H1 (cell line): ENCODE measurements around the gene TCF19. TPM values are rescaled to one million over a fixed set of nuclear protein-coding genes. Genes with fewer than 3 reads are reported as not detected.

ENCODE experiments used
- CTCF ChIA-PET: fragments of 300-600 bp; sonication (Branson Sonifier 250); formaldehyde crosslinking; loops from one replicate; lab custom pipeline; 2021; ENCODE audit not compliant: partially characterized antibody; lab: Charles Lee
- POLR2A ChIA-PET: fragments of 300-600 bp; sonication (Branson Sonifier 250); formaldehyde crosslinking; loops from one replicate; lab custom pipeline; 2021; ENCODE audit warnings: inconsistent platforms; ENCODE audit not compliant: partially characterized antibody; lab: Charles Lee
- DNase-seq, 2 experiments: peaks; one replicate each; pipeline versions ENCODE4 v3.0.0 to v3.0.0-alpha.2; 2010 to 2022; ENCODE audit warnings: low spot score in 2 of 2, low read depth in 1 of 2, mixed read lengths in 1 of 2
- FAIRE-seq: peaks from 2 replicates; lab custom pipeline; 2011; peaks lifted over from hg19 to GRCh38; lab: Jason Lieb, UNC
- H2AFZ ChIP-seq: 2 replicates; pipeline ENCODE4 v1.8.1; 2012; ENCODE audit warnings: low read length, inconsistent platforms
- H2AK5ac ChIP-seq: 2 replicates; pipeline ENCODE4 v1.6.1; 2013; ENCODE audit warnings: low read depth, low read length
- H2BK120ac ChIP-seq: replicated peaks from 2 replicates; pipeline ENCODE3; 2013; ENCODE audit warnings: low read depth, low read length, inconsistent platforms
- H2BK12ac ChIP-seq: 2 replicates; pipeline ENCODE4 v1.6.1; 2013; ENCODE audit warnings: low read depth, low read length
- H2BK15ac ChIP-seq: 2 replicates; pipeline ENCODE4 v1.6.1; 2013; ENCODE audit warnings: low read length
- H2BK20ac ChIP-seq: 2 replicates; pipeline ENCODE4 v1.6.1; 2013; ENCODE audit warnings: low read length
- H2BK5ac ChIP-seq: 2 replicates; pipeline ENCODE4 v1.6.1; 2013; ENCODE audit warnings: low read depth, low read length
- H3K14ac ChIP-seq: 2 replicates; pipeline ENCODE4 v1.6.1; 2013; ENCODE audit warnings: inconsistent platforms; ENCODE audit not compliant: insufficient read length
- H3K18ac ChIP-seq: 2 replicates; pipeline ENCODE4 v1.6.1; 2013; ENCODE audit warnings: low read length; ENCODE audit errors: extremely low read depth
- H3K23ac ChIP-seq: 2 replicates; pipeline ENCODE4 v1.6.1; 2013; ENCODE audit warnings: inconsistent platforms; ENCODE audit not compliant: insufficient read length
- H3K23me2 ChIP-seq: 2 replicates; pipeline ENCODE4 v1.6.1; 2013; ENCODE audit warnings: low read depth, low read length
- H3K27ac ChIP-seq: 2 replicates; pipeline ENCODE4 v1.6.1; 2011; ENCODE audit warnings: low read depth, low read length, inconsistent platforms
- H3K27me3 ChIP-seq, 4 experiments: replicated peaks in 1 of 4; 1 replicate in 1 of 4; 2 replicates in 3 of 4; pipeline versions ENCODE4 v1.6.1 to v1.8.1; 2011 to 2013; ENCODE audit warnings: low read length in 3 of 4, mild to moderate bottlenecking in 3 of 4, inconsistent platforms in 2 of 4, mixed read lengths in 2 of 4, moderate library complexity in 1 of 4; ENCODE audit not compliant: control insufficient read depth in 3 of 4, insufficient read depth in 3 of 4; ENCODE audit errors: extremely low read depth in 1 of 4
- H3K36me3 ChIP-seq, 4 experiments: 2 replicates each; pipeline versions ENCODE4 v1.6.1 to v1.8.1; 2011 to 2013; ENCODE audit warnings: mild to moderate bottlenecking in 4 of 4, low read length in 3 of 4, moderate library complexity in 2 of 4, control low read depth in 1 of 4, inconsistent platforms in 1 of 4; ENCODE audit not compliant: insufficient read depth in 4 of 4, control insufficient read depth in 2 of 4
- H3K4ac ChIP-seq: replicated peaks from 2 replicates; pipeline ENCODE3; 2013; ENCODE audit warnings: low read length, low read depth, mixed read lengths, inconsistent platforms; ENCODE audit not compliant: insufficient read length
- H3K4me1 ChIP-seq, 4 experiments: replicated peaks in 1 of 4; 1 replicate in 1 of 4; 2 replicates in 3 of 4; pipeline versions ENCODE4 v1.6.1 to v1.8.1; 2011 to 2013; ENCODE audit warnings: low read length in 3 of 4, inconsistent platforms in 2 of 4, mixed read lengths in 1 of 4; ENCODE audit not compliant: insufficient read depth in 4 of 4, control insufficient read depth in 3 of 4
- H3K4me2 ChIP-seq, 2 experiments: 2 replicates each; pipeline versions ENCODE4 v1.6.1 to v1.8.1; 2011 to 2013; ENCODE audit warnings: low read depth in 2 of 2, low read length in 2 of 2, control low read depth in 1 of 2, inconsistent platforms in 1 of 2, mild to moderate bottlenecking in 1 of 2; ENCODE audit not compliant: insufficient read depth in 1 of 2
- H3K4me3 ChIP-seq, 4 experiments: fragments of 200-600, 300-600 bp in 1 of 4; sonication (generic), shearing (Covaris generic), sonication (Bioruptor Twin) in 1 of 4; 2 replicates each; pipeline versions ENCODE4 v1.5.1 to v1.8.1; 2011 to 2016; ENCODE audit warnings: low read length in 4 of 4, low read depth in 3 of 4, control low read depth in 2 of 4, inconsistent platforms in 2 of 4, mild to moderate bottlenecking in 2 of 4, mixed read lengths in 1 of 4, moderate library complexity in 1 of 4; ENCODE audit not compliant: insufficient read depth in 2 of 4; ENCODE audit errors: extremely low read depth in 1 of 4
- H3K56ac ChIP-seq: replicated peaks from 2 replicates; pipeline ENCODE3; 2013; ENCODE audit warnings: low read depth, mild to moderate bottlenecking, mixed read lengths, low read length, inconsistent platforms; ENCODE audit not compliant: insufficient read length
- H3K79me1 ChIP-seq: 2 replicates; pipeline ENCODE4 v1.6.1; 2013; ENCODE audit warnings: low read depth, low read length, control low read depth
- H3K79me2 ChIP-seq, 2 experiments: 2 replicates each; pipeline versions ENCODE4 v1.6.1 to v1.8.1; 2012 to 2013; ENCODE audit warnings: low read length in 2 of 2, mild to moderate bottlenecking in 2 of 2, inconsistent platforms in 1 of 2; ENCODE audit not compliant: insufficient read depth in 2 of 2, control insufficient read depth in 1 of 2
- H3K9ac ChIP-seq, 4 experiments: replicated peaks in 1 of 4; 1 replicate in 1 of 4; 2 replicates in 3 of 4; pipeline versions ENCODE4 v1.6.1 to v1.8.1; 2011 to 2013; ENCODE audit warnings: low read depth in 3 of 4, low read length in 3 of 4, control low read depth in 2 of 4, mild to moderate bottlenecking in 2 of 4, moderate library complexity in 2 of 4, inconsistent platforms in 1 of 4; ENCODE audit errors: extremely low read depth in 1 of 4
- H3K9me3 ChIP-seq, 2 experiments: 2 replicates each; pipeline versions ENCODE4 v1.6.1 to v1.8.1; 2012 to 2013; ENCODE audit warnings: mild to moderate bottlenecking in 2 of 2, moderate library complexity in 2 of 2, control low read depth in 1 of 2, inconsistent platforms in 1 of 2, low read depth in 1 of 2, low read length in 1 of 2, mixed read lengths in 1 of 2; ENCODE audit not compliant: insufficient read depth in 2 of 2
- H4K20me1 ChIP-seq, 2 experiments: replicated peaks in 1 of 2; 2 replicates each; pipeline versions ENCODE3 to v1.8.1; 2011 to 2013; ENCODE audit warnings: inconsistent platforms in 2 of 2, low read length in 2 of 2, mild to moderate bottlenecking in 1 of 2; ENCODE audit not compliant: insufficient read depth in 2 of 2, control insufficient read depth in 1 of 2
- H4K5ac ChIP-seq: 2 replicates; pipeline ENCODE4 v1.6.1; 2013; ENCODE audit warnings: low read length, low read depth, mixed read lengths, inconsistent platforms; ENCODE audit not compliant: insufficient read length
- H4K8ac ChIP-seq: 2 replicates; pipeline ENCODE4 v1.8.0; 2013; ENCODE audit warnings: mild to moderate bottlenecking, moderate library complexity, low read length, inconsistent platforms; ENCODE audit not compliant: insufficient read depth; ENCODE audit errors: extremely low read depth
- H4K91ac ChIP-seq: replicated peaks from 2 replicates; pipeline ENCODE3; 2013; ENCODE audit warnings: low read length, mixed read lengths, inconsistent platforms; ENCODE audit not compliant: insufficient read length
- CREB1 ChIP-seq: IDR thresholded peaks from 2 replicates; pipeline ENCODE4 v1.6.1; 2012; ENCODE audit warnings: inconsistent platforms
- TBP ChIP-seq: IDR thresholded peaks from 2 replicates; pipeline ENCODE4 v1.6.1; 2011; ENCODE audit warnings: low read depth, low read length, improper control_type of control experiment
- ZNF274 ChIP-seq: IDR thresholded peaks from 2 replicates; pipeline ENCODE4 v1.7.0; 2012; ENCODE audit warnings: low read length, borderline replicate concordance; ENCODE audit errors: extremely low read depth
- WGBS, 2 experiments: shearing (Covaris generic) in 1 of 2; methylation state at CpG; one replicate each; pipeline versions ENCODE4 v1.1.6 to v1.1.7; 2013 to 2015; ENCODE audit warnings: low lambda C conversion rate in 2 of 2, mixed read lengths in 2 of 2, inconsistent platforms in 1 of 2, low coverage in 1 of 2, missing lambda C conversion rate in 1 of 2; ENCODE audit not compliant: insufficient replicate concordance in 2 of 2, insufficient coverage in 1 of 2, insufficient read length in 1 of 2; ENCODE audit errors: extremely low coverage in 1 of 2, missing lambda C conversion rate in 1 of 2; 5-methylcytosine and 5-hydroxymethylcytosine counted together
- polyA plus RNA-seq, 7 experiments: library from polyadenylated mRNA; depleted of rRNA in 3 of 7; stranded (reverse) in 5 of 7; unstranded in 2 of 7; fragments of >200 nt in 5 of 7; fragments of 200-250 nt in 2 of 7; gene quantifications; 1 replicate in 5 of 7; 2 replicates in 1 of 7; 4 replicates in 1 of 7; pipeline versions ENCODE4 v1.2.1 to v1.2.3, GENCODE V29; 2011 to 2013; ENCODE audit warnings: missing spikeins in 2 of 7, mixed read lengths in 2 of 7
- total RNA-seq: library from RNA; stranded (reverse); fragmentation: NEBNext Ultra II Directional; extraction: Animal tissue kit (Norgen Biotek cat#: 25700); gene quantifications from 2 replicates; pipeline ENCODE4 v1.2.1, GENCODE V29; 2021
- TF ChIP-seq, protein P1 (sequence below): IDR thresholded peaks from 2 replicates; pipeline ENCODE4 v1.6.1; 2012; ENCODE audit warnings: inconsistent platforms

Gene TCF19
- total and polyA plus RNA-seq, 2 of the 8 experiments (the other 6 are each of a cell fraction or from before 2014, with no cell fraction given) = 7.2 to 11.0 TPM

DNA sequence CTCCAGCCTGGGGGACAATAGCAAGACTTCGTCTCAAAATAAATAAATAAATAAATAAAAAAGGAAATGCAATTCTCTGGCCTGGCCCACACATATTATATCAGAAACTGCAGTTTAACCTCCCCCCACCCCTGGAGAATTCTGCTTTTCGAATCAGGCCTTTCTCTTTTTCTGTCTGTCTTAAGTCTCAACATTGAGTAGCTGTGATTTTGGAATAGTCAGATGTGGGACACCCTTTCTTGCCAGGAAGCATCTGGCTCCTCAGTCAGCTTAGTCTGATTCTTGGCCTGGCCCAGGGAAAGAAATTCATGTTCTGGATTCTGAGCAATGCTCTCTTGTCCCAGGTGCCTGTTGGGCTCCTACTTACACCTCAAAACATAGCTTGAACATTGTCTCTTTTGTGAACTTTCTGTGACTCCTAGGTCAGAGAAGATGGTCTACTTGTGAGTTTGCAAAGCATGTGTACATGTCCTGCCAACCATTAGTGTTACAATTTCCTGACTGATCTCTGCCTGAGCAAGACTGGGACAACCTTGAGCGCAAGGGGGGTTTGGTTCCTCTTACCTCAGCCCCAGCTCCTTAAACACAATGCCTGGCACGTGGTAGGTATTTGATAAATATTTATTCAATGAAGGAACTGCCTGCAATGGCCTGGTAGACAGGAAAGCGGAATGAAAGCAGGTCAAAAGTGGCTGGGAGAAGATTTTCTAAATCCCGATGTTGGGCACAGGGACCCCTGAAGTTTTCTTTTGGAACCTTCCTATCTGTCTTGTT lies 35.9 kb downstream of the TCF19 start:
- Histone ChIP-seq H2AK5ac (no peak overlapping the region), H3K4me3 (no peak overlapping the region), H4K8ac (no peak overlapping the region), H3K4me1 (peaks cover 0 to 2% (median 0%) of the 10 kb centered on the region in 4 experiments; a peak in 2 of 7 replicates), H3K36me3 (no peaks in the 10 kb centered on the region), H2BK20ac (no peak overlapping the region), H3K79me1 (no peaks in the 10 kb centered on the region), H3K14ac (no peak overlapping the region), H2AFZ (no peak overlapping the region), H3K79me2 (no peaks in the 10 kb centered on the region), H3K4me2 (no peak overlapping the region), H4K91ac (no peak overlapping the region), H3K56ac (no peak overlapping the region), H3K27ac (no peak overlapping the region), H2BK5ac (no peak overlapping the region), H4K5ac (no peak overlapping the region), H3K23me2 (no peaks in the 10 kb centered on the region; the same call in 1 of the 2 replicates), H2BK15ac (no peak overlapping the region), H3K23ac (no peak overlapping the region), H3K9me3 (peaks cover 0 to 4% of the 10 kb centered on the region in 2 experiments; a peak in 1 of 4 replicates), H4K20me1 (no peaks in the 10 kb centered on the region), H3K18ac (no peak overlapping the region), H3K9ac (no peak overlapping the region), H2BK12ac (no peak overlapping the region), H3K4ac (no peak overlapping the region), H2BK120ac (no peak overlapping the region), H3K27me3 (no peaks in the 10 kb centered on the region)
- no peak for FAIRE-seq
- 94% methylated on average over 6 of the region's 6 CpGs; no CpG with 5 or more reads in 1 of the 2 experiments for WGBS, 2 experiments
- DNase-seq = no peak
- CTCF ChIA-PET = interaction anchor here (1.0 to 11.0 kb wide), 16 partner anchors 11 to 189 kb away, joined by 3 to 103 read pairs (median 14); partner anchors contain the start of genes PSORS1C2 and TCF19
- POLR2A ChIA-PET = interaction anchor here (61.6 kb wide), 1 partner anchor 47 kb away, joined by 2251 read pairs; the partner anchor contains the start of genes CCHCR1, CDSN, POU5F1 and PSORS1C1
- no peak for TF ChIP-seq TBP
- TF ChIP-seq CREB1 = no peak
- no peak for TF ChIP-seq ZNF274
- TF ChIP-seq, protein P1, sequence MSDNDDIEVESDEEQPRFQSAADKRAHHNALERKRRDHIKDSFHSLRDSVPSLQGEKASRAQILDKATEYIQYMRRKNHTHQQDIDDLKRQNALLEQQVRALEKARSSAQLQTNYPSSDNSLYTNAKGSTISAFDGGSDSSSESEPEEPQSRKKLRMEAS = no peak
